OCI-LY1 (cell line): ENCODE data around the gene SEMA3C.

Experiments
- CTCF ChIP-seq: fragments of 200-600 bp; sonication (generic), shearing (Covaris generic); IDR thresholded peaks from 2 replicates; pipeline ENCODE4 v1.5.1; 2017; ENCODE audit warnings: mild to moderate bottlenecking, antibody characterized with exemption, low read length, moderate library complexity, mixed read lengths
- EZH2 ChIP-seq: fragments of 200-600 bp; sonication (generic), shearing (Covaris generic); IDR thresholded peaks from 2 replicates; pipeline ENCODE4 v1.8.0; 2017; ENCODE audit warnings: borderline replicate concordance, mixed run types, mild to moderate bottlenecking, antibody characterized with exemption, low read length, moderate library complexity, mixed read lengths

- TF ChIP-seq EZH2 (no peak), CTCF (no peak)
Observed at GRCh38 chr7:80772347-80772993, 146.4 kb downstream of the SEMA3C start.
